Gastroesophageal sphincter (tissue), 4 donors: Measurements from ENCODE around the gene FUT9. TPM values are rescaled to one million over a fixed set of nuclear protein-coding genes. Genes with fewer than 3 reads are reported as not detected.

Source experiments
- ATAC-seq: fragments of 150-250 bp; one replicate; pipeline ENCODE4 v1.9.1; 2016; ENCODE audit warnings: mild to moderate bottlenecking, moderate library complexity
- H3K27ac ChIP-seq, 4 donors: fragments of 200-600 bp; sonication (generic) in 3 of 4; 1 replicate in 3 of 4; 2 replicates in 1 of 4; pipeline ENCODE4 v1.5.1; 2016 to 2019
- H3K27me3 ChIP-seq: fragments of 200-600 bp; sonication (generic); one replicate; pipeline ENCODE4 v1.5.1; 2019
- H3K36me3 ChIP-seq, 2 donors: fragments of 200-600 bp; sonication (generic); one replicate each; pipeline ENCODE4 v1.5.1; 2019; ENCODE audit warnings: control low read depth in 1 of 2
- H3K4me1 ChIP-seq, 3 donors: fragments of 200-600 bp; sonication (generic); 1 replicate in 2 of 3; 2 replicates in 1 of 3; pipeline ENCODE4 v1.5.1; 2016 to 2019; ENCODE audit warnings: control low read depth in 2 of 3
- H3K4me3 ChIP-seq, 2 donors: fragments of 200-600 bp; sonication (generic); one replicate each; pipeline ENCODE4 v1.5.1; 2019; ENCODE audit warnings: mild to moderate bottlenecking in 1 of 2, moderate library complexity in 1 of 2
- H3K9me3 ChIP-seq, 3 donors: fragments of 200-600 bp; sonication (generic); one replicate each; pipeline ENCODE4 v1.5.1; 2017 to 2019; ENCODE audit warnings: control low read depth in 2 of 3
- CTCF ChIP-seq, 4 experiments: fragments of 200-600 bp in 2 of 4; fragments of 450-650 bp in 2 of 4; sonication (generic) in 1 of 4; IDR thresholded peaks; one replicate each; pipeline ENCODE4 v1.5.1; 2017 to 2019; ENCODE audit warnings: antibody characterized with exemption in 4 of 4, mild to moderate bottlenecking in 2 of 4, moderate library complexity in 2 of 4
- EP300 ChIP-seq: sonication (generic); formaldehyde crosslinking; IDR thresholded peaks from one replicate; pipeline ENCODE4 v1.6.1; 2017; ENCODE audit warnings: antibody characterized with exemption, mild to moderate bottlenecking
- POLR2A ChIP-seq, 2 donors: fragments of 450-650 bp; IDR thresholded peaks; one replicate each; pipeline ENCODE4 v1.6.1; 2017; ENCODE audit warnings: antibody characterized with exemption in 2 of 2, mild to moderate bottlenecking in 2 of 2, moderate library complexity in 1 of 2
- POLR2AphosphoS5 ChIP-seq: sonication (generic); formaldehyde crosslinking; IDR thresholded peaks from one replicate; pipeline ENCODE4 v1.6.1; 2017; ENCODE audit warnings: antibody characterized with exemption
- WGBS, 2 donors: methylation state at CpG; one replicate each; pipeline ENCODE4 v1.1.5; 2018; ENCODE audit warnings: low coverage in 1 of 2; 5-methylcytosine and 5-hydroxymethylcytosine counted together
- total RNA-seq, 4 donors: library from RNA; depleted of rRNA; stranded (reverse); fragments of >200 nt; gene quantifications; one replicate each; pipeline ENCODE4 v1.1.0, GENCODE V29; 2016

The FUT9 gene
- total RNA-seq, 4 donors from 2014 or later, result under 0.01 TPM; not detected in 3

GRCh38 chr6:96017070-96017359 lies 1.2 kb downstream of the FUT9 start:
- H3K9me3 ChIP-seq, result no peaks in the 10 kb centered on the region
- H3K36me3 ChIP-seq, result no peaks in the 10 kb centered on the region
- H3K4me3 ChIP-seq, result no peak overlapping the region
- ATAC-seq, result no peak
- H3K4me1 ChIP-seq, result peaks cover 0 to 15% (median 0%) of the 10 kb centered on the region in 3 donors
- WGBS, 2 donors, result 71 to 74% methylated on average over 2 of the region's 2 CpGs
- H3K27me3 ChIP-seq, result peaks cover 25% of the 10 kb centered on the region
- H3K27ac ChIP-seq, result no peak overlapping the region
- no peak for TF ChIP-seq EP300
- no peak for TF ChIP-seq POLR2AphosphoS5
- TF ChIP-seq CTCF (IDR thresholded peaks at IDR 0.05), result no peak
- TF ChIP-seq POLR2A (IDR thresholded peaks at IDR 0.05), result no peak

GRCh38 chr6:96022225-96022624 lies 6.5 kb downstream of the FUT9 start:
- Histone ChIP-seq H3K4me1 (no peaks in the 10 kb centered on the region), H3K36me3 (no peaks in the 10 kb centered on the region), H3K4me3 (no peak overlapping the region), H3K27ac (no peak overlapping the region), H3K9me3 (no peaks in the 10 kb centered on the region), H3K27me3 (peaks cover 3% of the 10 kb centered on the region)
- TF ChIP-seq EP300, result no peak
- no peak for ATAC-seq

GRCh38 chr6:96032661-96033060 lies 16.9 kb downstream of the FUT9 start:
- WGBS, 2 donors, result 63 to 73% methylated on average over 7 of the region's 7 CpGs
- no peak overlapping the region for H3K27ac ChIP-seq
- no peak overlapping the region for H3K4me3 ChIP-seq
- H3K9me3 ChIP-seq, result no peaks in the 10 kb centered on the region
- no peak for ATAC-seq
- no peaks in the 10 kb centered on the region for H3K4me1 ChIP-seq
- no peaks in the 10 kb centered on the region for H3K36me3 ChIP-seq
- no peaks in the 10 kb centered on the region for H3K27me3 ChIP-seq
- no peak for TF ChIP-seq POLR2AphosphoS5
- no peak for TF ChIP-seq POLR2A (IDR thresholded peaks at IDR 0.05)
- no peak for TF ChIP-seq EP300
- no peak for TF ChIP-seq CTCF (IDR thresholded peaks at IDR 0.05)

DNA sequence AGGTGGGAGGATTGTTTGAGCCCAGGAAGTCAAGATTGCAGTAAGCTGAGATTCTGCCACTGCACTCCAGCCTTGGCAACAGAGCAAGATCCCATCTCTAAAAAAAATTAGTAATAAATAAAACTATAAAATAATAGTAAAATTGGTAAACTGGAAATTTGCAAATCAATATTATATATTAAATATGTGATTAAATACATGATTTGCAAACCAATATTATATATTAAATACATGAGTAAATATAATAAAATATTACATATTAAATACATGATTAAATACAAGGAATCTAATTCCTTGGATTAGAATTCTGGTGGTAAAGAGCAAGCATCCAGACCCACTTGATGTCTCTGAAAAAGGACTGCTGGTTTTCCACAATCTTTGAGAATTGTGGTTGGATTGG lies 35.8 kb downstream of the FUT9 start:
- ATAC-seq, result no peak
- TF ChIP-seq POLR2A (IDR thresholded peaks at IDR 0.05) (no peak), EP300 (no peak), POLR2AphosphoS5 (no peak), CTCF (IDR thresholded peaks at IDR 0.05) (no peak)
- Histone ChIP-seq H3K9me3 (no peaks in the 10 kb centered on the region), H3K4me1 (no peaks in the 10 kb centered on the region), H3K27ac (no peak overlapping the region), H3K27me3 (no peaks in the 10 kb centered on the region), H3K4me3 (no peak overlapping the region), H3K36me3 (no peaks in the 10 kb centered on the region)

DNA sequence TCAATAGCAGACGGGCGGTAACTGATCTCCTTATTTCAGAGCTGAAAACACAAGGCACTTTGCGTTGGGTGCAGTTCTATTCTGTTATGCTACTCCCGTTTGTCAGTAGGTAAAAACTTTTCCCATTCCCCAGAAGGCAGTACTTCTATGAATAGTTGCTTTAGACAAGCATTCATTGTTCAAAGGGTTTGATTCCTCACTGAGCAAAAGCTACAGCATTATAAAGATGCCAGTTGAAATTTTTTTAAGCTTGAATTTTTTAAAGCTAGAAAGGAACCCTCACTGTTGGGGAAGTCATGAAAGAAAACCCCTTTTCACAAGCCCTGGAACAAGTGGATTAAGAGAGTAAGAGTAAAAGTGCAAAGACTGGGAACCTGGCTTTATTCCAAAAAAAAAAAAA lies 42.3 kb downstream of the FUT9 start:
- H3K36me3 ChIP-seq, result no peaks in the 10 kb centered on the region
- no peaks in the 10 kb centered on the region for H3K4me1 ChIP-seq
- H3K27me3 ChIP-seq, result no peaks in the 10 kb centered on the region
- WGBS, 2 donors, result 31 to 45% methylated on average over 3 to 4 of the region's 4 CpGs
- H3K27ac ChIP-seq, result no peak overlapping the region
- no peak overlapping the region for H3K4me3 ChIP-seq
- no peak for ATAC-seq
- H3K9me3 ChIP-seq, result no peaks in the 10 kb centered on the region
- TF ChIP-seq CTCF (IDR thresholded peaks at IDR 0.05), result no peak
- no peak for TF ChIP-seq POLR2A (IDR thresholded peaks at IDR 0.05)
- TF ChIP-seq POLR2AphosphoS5, result no peak
- TF ChIP-seq EP300, result no peak

GRCh38 chr6:96059586-96059985 lies 43.8 kb downstream of the FUT9 start:
- no peaks in the 10 kb centered on the region for H3K9me3 ChIP-seq
- no peak for ATAC-seq
- no peaks in the 10 kb centered on the region for H3K4me1 ChIP-seq
- WGBS, 2 donors, result 39 to 43% methylated on average over 1 of the region's 1 CpG
- no peaks in the 10 kb centered on the region for H3K27me3 ChIP-seq
- TF ChIP-seq CTCF (IDR thresholded peaks at IDR 0.05) (no peak), EP300 (no peak), POLR2A (IDR thresholded peaks at IDR 0.05) (no peak), POLR2AphosphoS5 (no peak)
- H3K27ac ChIP-seq, result no peak overlapping the region
- H3K4me3 ChIP-seq, result no peak overlapping the region
- H3K36me3 ChIP-seq, result no peaks in the 10 kb centered on the region
